Hepatocyte (in vitro differentiated cells): ENCODE measurements around the gene XCL1. TPM values are rescaled to one million over a fixed set of nuclear protein-coding genes. Genes with fewer than 3 reads are reported as not detected.

ENCODE experiments used
- DNase-seq: peaks from one replicate; pipeline ENCODE4 v3.0.0-alpha.2; 2016; ENCODE audit warnings: low spot score
- H2AFZ ChIP-seq: fragments of 200-600 bp; sonication (generic); 2 replicates; pipeline ENCODE4 v1.6.0; 2016; ENCODE audit warnings: antibody characterized with exemption, mild to moderate bottlenecking
- H3K27ac ChIP-seq: fragments of 200-600 bp; sonication (generic); 2 replicates; pipeline ENCODE4 v1.5.1; 2016; ENCODE audit warnings: mild to moderate bottlenecking
- H3K27me3 ChIP-seq: fragments of 200-600 bp; sonication (generic); 2 replicates; pipeline ENCODE4 v1.6.1; 2016
- H3K36me3 ChIP-seq: fragments of 200-600 bp; sonication (generic); replicated peaks from 2 replicates; pipeline ENCODE4 v1.5.1; 2016; ENCODE audit warnings: low read depth; ENCODE audit not compliant: insufficient read depth
- H3K4me1 ChIP-seq: fragments of 200-600 bp; sonication (generic); 2 replicates; pipeline ENCODE4 v1.5.1; 2016; ENCODE audit warnings: mild to moderate bottlenecking, moderate library complexity; ENCODE audit not compliant: insufficient read depth
- H3K4me2 ChIP-seq: fragments of 200-600 bp; sonication (generic); 2 replicates; pipeline ENCODE4 v1.6.0; 2016
- H3K4me3 ChIP-seq: fragments of 200-600 bp; sonication (generic); 2 replicates; pipeline ENCODE4 v1.5.1; 2016; ENCODE audit warnings: mild to moderate bottlenecking
- H3K79me2 ChIP-seq: fragments of 200-600 bp; sonication (generic); 2 replicates; pipeline ENCODE4 v1.6.0; 2017; ENCODE audit warnings: mild to moderate bottlenecking
- H3K9me2 ChIP-seq: fragments of 200-600 bp; sonication (generic); replicated peaks from 2 replicates; pipeline ENCODE4 v1.6.0; 2017; ENCODE audit warnings: mild to moderate bottlenecking; ENCODE audit not compliant: insufficient read depth
- H3K9me3 ChIP-seq: fragments of 200-600 bp; sonication (generic); 2 replicates; pipeline ENCODE4 v1.5.1; 2016; ENCODE audit warnings: low read depth, mild to moderate bottlenecking
- H4K20me1 ChIP-seq: fragments of 200-600 bp; sonication (generic); 2 replicates; pipeline ENCODE4 v1.6.0; 2016; ENCODE audit warnings: mild to moderate bottlenecking; ENCODE audit not compliant: insufficient read depth, poor library complexity, severe bottlenecking
- EZH2 ChIP-seq: fragments of 200-600 bp; sonication (generic); IDR thresholded peaks from 2 replicates; pipeline ENCODE4 v1.6.1; 2016; ENCODE audit warnings: antibody characterized with exemption, mild to moderate bottlenecking, borderline replicate concordance
- EZH2phosphoT487 ChIP-seq: fragments of 200-600 bp; sonication (generic); IDR thresholded peaks from one replicate; pipeline ENCODE4 v1.6.1; 2018; ENCODE audit warnings: antibody characterized with exemption, mild to moderate bottlenecking, low read depth, moderate library complexity; ENCODE audit not compliant: unreplicated experiment, severe bottlenecking
- WGBS: methylation state at CpG from one replicate; pipeline ENCODE4 v1.1.6; 2016; ENCODE audit warnings: low lambda C conversion rate; ENCODE audit errors: missing lambda C conversion rate; 5-methylcytosine and 5-hydroxymethylcytosine counted together
- polyA plus RNA-seq: library from polyadenylated mRNA; unstranded; fragments of >200 nt; fragmentation: Nextera tagmentation; extraction: Ambion mirVana; gene quantifications from 2 replicates; pipeline ENCODE4 v1.2.1, GENCODE V29; 2016
- total RNA-seq: library from RNA; depleted of rRNA; stranded (reverse); fragments of >200 nt; gene quantifications from 2 replicates; pipeline ENCODE4 v1.2.3, GENCODE V29; 2014
- TF ChIP-seq, protein P1 (sequence below): fragments of 200-600 bp; sonication (generic); IDR thresholded peaks from 2 replicates; pipeline ENCODE4 v1.5.1; 2016; ENCODE audit warnings: antibody characterized with exemption, mild to moderate bottlenecking; ENCODE audit not compliant: poor library complexity

The XCL1 gene
- total and polyA plus RNA-seq, 2 experiments from 2014 or later, result 0.23 to 0.24 TPM

DNA sequence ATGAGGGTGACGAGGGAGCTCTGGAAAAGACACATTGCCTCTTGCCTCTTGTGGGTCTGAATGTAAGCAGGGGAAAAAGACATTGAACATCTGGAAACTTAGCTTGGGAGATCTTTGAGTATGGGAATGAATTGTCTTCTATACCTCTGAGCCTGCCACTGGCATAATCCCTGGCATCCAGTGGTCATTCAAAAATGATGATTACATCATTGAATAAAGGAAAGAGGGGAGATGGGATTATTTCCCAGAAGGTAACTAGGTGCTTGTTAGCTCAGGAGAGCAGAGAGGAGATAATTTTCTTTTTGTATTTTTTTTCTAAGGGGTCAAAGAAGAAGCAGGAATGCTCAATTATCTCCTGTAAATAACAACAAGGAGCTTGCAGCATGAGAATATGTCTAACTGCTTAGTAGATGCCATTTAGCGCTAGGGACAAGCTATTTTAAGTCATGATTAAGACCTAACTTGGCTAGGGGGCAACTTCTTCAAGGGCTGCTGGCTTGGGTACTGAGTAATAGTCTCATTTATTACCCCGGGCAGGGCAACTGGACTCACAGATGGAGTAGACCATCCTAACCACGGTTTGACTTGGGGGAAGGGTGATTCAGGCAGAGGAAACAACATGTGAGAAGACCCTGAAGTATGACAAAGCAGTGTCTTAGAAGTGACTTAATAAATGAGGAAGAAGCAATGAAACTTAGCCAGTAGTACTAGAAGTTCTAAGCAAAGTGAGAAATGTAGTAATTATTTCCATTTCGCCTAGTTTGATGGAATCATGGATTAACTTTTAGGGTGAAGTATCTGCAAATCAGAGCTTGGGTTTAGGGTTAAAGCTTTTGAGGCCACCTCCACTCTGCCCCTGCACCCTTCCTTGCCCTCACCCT lies 21.6 kb upstream of the XCL1 start:
- TF ChIP-seq EZH2 (no peak), EZH2phosphoT487 (no peak)
- TF ChIP-seq, protein P1, sequence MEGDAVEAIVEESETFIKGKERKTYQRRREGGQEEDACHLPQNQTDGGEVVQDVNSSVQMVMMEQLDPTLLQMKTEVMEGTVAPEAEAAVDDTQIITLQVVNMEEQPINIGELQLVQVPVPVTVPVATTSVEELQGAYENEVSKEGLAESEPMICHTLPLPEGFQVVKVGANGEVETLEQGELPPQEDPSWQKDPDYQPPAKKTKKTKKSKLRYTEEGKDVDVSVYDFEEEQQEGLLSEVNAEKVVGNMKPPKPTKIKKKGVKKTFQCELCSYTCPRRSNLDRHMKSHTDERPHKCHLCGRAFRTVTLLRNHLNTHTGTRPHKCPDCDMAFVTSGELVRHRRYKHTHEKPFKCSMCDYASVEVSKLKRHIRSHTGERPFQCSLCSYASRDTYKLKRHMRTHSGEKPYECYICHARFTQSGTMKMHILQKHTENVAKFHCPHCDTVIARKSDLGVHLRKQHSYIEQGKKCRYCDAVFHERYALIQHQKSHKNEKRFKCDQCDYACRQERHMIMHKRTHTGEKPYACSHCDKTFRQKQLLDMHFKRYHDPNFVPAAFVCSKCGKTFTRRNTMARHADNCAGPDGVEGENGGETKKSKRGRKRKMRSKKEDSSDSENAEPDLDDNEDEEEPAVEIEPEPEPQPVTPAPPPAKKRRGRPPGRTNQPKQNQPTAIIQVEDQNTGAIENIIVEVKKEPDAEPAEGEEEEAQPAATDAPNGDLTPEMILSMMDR, result no peak
- no peak overlapping the region for H3K4me3 ChIP-seq
- H3K9me2 ChIP-seq, result no peaks in the 10 kb centered on the region
- no peak for DNase-seq
- no peaks in the 10 kb centered on the region for H3K27me3 ChIP-seq
- H3K9me3 ChIP-seq, result no peaks in the 10 kb centered on the region
- H3K36me3 ChIP-seq, result no peaks in the 10 kb centered on the region
- no peaks in the 10 kb centered on the region for H3K79me2 ChIP-seq
- WGBS, result 93% methylated on average over 5 of the region's 5 CpGs
- no peak overlapping the region for H3K27ac ChIP-seq
- no peaks in the 10 kb centered on the region for H4K20me1 ChIP-seq
- H2AFZ ChIP-seq, result no peak overlapping the region
- peaks cover 25% of the 10 kb centered on the region for H3K4me1 ChIP-seq
- no peak overlapping the region for H3K4me2 ChIP-seq

- Histone ChIP-seq H3K4me1 (peaks cover 25% of the 10 kb centered on the region), H4K20me1 (no peaks in the 10 kb centered on the region), H3K4me3 (no peak overlapping the region), H3K4me2 (no peak overlapping the region), H3K79me2 (no peaks in the 10 kb centered on the region), H3K9me3 (no peaks in the 10 kb centered on the region), H3K27ac (no peak overlapping the region), H3K36me3 (no peaks in the 10 kb centered on the region), H3K27me3 (no peaks in the 10 kb centered on the region), H3K9me2 (no peaks in the 10 kb centered on the region), H2AFZ (no peak overlapping the region)
- DNase-seq, result no peak
- WGBS, result 72% methylated on average over 3 of the region's 3 CpGs
- TF ChIP-seq, protein P1, result no peak
- TF ChIP-seq EZH2phosphoT487 (no peak), EZH2 (no peak)
These were observed 20.8 kb upstream of the XCL1 start for GRCh38 chr1:168555508-168556046.

GRCh38 chr1:168556647-168557046 lies 19.8 kb upstream of the XCL1 start:
- Histone ChIP-seq H3K27me3 (no peaks in the 10 kb centered on the region), H3K27ac (peak overlapping the region; percentile 65), H3K9me3 (no peaks in the 10 kb centered on the region), H3K4me3 (no peak overlapping the region), H2AFZ (no peak overlapping the region), H3K36me3 (no peaks in the 10 kb centered on the region), H3K79me2 (no peaks in the 10 kb centered on the region), H3K4me1 (peaks cover 25% of the 10 kb centered on the region), H3K4me2 (no peak overlapping the region), H3K9me2 (no peaks in the 10 kb centered on the region), H4K20me1 (no peaks in the 10 kb centered on the region)
- TF ChIP-seq, protein P1, result no peak
- no peak for TF ChIP-seq EZH2
- no peak for TF ChIP-seq EZH2phosphoT487
- no peak for DNase-seq
